ENCODE measurements around the gene SPSB1.

GRCh38 chr1:9376886-9377333 lies 84.2 kb downstream of the SPSB1 start:
- TF ChIP-seq MAX (CRISPR knock-in tag; IDR thresholded peaks at IDR 0.05) = no peak
- no peak for TF ChIP-seq TP53 (CRISPR knock-in tag; IDR thresholded peaks at IDR 0.05)
- no peak for TF ChIP-seq ZNF219 (CRISPR knock-in tag; IDR thresholded peaks at IDR 0.05; ENCODE audit: borderline replicate concordance)
